Activated CD4-positive, alpha-beta T cell treated with anti-CD3 and anti-CD28 coated beads for 48 hours (primary cell): ENCODE measurements around the gene KLF18.
"Not testable (repeated sequence)": the region's sequence is repeated elsewhere in the genome, so short reads cannot be mapped to it uniquely, and the experiment has no call there.

Source experiments
- DNase-seq: peaks from one replicate; pipeline ENCODE4 v3.0.0-alpha.2; 2020

The KLF18 gene

GRCh38 chr1:44119525-44119924, 21.9 kb downstream of the KLF18 start:
- DNase-seq = no peak

DNA sequence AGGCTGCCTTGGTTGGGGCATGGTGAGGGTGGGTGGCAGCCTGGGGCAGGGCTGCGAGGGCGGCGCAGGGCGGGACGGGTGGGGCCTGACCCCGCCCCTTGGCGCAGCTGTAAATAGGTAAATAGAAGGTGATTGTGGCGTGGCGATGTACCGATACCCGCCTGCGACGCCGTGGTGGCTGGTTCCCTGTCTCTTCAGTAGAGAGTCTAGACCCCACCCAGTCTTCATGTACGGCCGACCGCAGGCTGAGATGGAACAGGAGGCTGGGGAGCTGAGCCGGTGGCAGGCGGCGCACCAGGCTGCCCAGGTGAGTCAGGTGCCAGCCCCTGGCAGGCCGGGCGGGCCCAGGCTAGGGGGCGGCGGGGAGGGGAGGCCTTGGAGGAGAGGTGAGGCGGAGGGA, 22.7 kb downstream of the KLF18 start, which contains the start of gene KLF17:
KLF17 (plus strand) TSS at position 140 of the 400 bp plus-strand sequence; CDS start at position 227, 87 bp downstream.
- no peak for DNase-seq

DNA sequence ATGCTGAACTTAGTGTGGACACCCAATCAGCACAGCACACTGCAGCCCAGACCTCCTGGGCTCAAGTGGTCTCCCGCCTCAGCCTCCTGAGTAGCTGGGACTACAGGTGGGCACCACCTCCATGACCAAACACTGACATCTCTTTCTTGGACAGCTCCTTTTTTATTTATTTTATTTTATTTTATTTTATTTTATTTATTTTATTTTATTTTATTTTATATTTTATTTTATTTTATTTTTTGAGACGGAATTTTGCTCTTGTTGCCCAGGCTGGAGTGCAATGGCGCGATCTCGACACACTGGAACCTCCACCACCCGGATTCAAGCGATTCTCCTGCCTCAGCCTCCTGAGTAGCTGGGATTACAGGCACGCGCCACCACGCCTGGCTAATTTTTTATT, 24.2 kb downstream of the KLF18 start:
- DNase-seq = not testable (repeated sequence)

DNA sequence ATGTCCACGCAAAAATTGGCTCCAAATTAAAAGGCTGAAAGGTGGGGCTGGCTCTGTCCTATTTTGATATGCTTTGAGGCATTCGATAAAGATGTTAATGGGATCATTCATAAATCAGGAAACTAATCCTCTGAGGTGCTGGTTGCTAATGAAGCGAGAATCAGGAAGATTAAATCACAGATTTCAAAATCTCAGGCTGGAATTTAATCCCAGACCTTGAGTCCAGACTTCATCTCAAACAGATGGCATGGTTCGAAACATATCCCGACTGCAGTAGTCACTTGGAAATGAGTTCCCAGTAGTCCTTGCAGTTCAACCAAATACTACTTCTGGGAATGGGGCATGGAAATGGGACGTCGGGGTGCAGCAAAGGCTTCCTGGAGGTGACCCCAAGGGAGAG, 27.3 kb downstream of the KLF18 start:
- DNase-seq = no peak

DNA sequence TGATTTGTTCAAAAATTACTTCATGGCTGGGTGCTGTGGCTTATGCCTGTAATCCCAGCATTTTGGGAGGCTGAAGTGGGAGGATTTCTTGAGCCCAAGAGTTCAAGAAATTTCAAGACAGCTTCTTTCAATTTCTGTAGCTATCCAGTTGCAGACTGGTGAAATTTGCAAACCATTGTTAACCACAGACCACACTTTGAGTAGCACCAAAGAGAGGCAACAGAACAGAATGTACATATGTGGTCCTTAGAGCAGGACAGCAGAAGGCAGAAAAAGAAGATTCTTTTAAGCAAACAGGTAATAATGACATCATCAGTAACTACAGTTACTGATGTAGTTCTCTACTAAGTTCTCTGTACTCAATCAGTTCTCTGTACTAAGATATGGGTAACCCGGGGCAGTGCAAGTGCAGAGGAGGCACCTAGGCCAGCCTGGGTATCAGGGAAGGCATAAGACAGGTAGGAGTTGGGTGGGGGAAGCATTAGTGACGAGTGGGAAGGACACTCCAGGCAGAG, 28.3 kb downstream of the KLF18 start:
- no peak for DNase-seq

GRCh38 chr1:44112486-44112885, 28.9 kb downstream of the KLF18 start:
- no peak for DNase-seq

DNA sequence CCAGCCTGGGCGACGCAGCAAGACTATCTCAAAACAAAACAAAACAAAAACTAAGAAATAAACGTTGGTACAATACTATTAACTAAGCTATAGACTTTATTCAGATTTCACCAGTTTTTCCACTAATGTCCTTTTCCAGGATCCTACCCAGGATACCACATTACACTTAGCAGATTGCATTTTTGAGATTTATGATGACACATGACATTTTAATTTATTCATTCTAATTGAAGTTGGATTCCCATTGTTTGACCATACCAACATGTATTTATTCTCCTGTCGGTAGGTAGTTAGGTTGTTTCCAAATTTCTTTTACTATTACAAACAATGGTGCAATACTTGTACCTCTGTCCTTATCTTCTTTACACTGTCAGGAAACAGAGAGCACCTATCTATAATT, 29.6 kb downstream of the KLF18 start:
- DNase-seq = no peak

DNA sequence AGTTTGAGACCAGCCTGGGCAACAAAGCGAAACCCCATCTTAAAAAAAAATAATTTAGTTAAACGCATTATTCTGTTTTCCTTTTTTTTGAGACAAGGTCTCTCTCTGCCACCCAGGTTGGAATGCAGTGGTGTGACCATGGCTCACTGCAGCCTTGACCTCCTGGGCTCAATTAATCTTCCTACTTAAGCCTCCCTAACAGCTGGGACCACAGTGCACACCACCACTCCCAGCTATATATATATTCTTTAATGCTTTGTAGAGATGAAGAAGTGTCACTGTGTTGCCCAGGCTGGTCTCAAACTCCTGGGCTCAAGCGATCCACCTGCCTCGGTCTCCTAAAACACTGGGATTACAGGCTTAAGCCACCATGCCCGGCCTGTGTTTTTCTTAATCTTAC, 30.5 kb downstream of the KLF18 start:
- no peak for DNase-seq

GRCh38 chr1:44108971-44109370, 32.5 kb downstream of the KLF18 start:
- DNase-seq = no peak

- no peak for DNase-seq
Measured at GRCh38 chr1:44108241-44108640, 33.2 kb downstream of the KLF18 start.

GRCh38 chr1:44105810-44106209, 35.6 kb downstream of the KLF18 start:
- DNase-seq = no peak

DNA sequence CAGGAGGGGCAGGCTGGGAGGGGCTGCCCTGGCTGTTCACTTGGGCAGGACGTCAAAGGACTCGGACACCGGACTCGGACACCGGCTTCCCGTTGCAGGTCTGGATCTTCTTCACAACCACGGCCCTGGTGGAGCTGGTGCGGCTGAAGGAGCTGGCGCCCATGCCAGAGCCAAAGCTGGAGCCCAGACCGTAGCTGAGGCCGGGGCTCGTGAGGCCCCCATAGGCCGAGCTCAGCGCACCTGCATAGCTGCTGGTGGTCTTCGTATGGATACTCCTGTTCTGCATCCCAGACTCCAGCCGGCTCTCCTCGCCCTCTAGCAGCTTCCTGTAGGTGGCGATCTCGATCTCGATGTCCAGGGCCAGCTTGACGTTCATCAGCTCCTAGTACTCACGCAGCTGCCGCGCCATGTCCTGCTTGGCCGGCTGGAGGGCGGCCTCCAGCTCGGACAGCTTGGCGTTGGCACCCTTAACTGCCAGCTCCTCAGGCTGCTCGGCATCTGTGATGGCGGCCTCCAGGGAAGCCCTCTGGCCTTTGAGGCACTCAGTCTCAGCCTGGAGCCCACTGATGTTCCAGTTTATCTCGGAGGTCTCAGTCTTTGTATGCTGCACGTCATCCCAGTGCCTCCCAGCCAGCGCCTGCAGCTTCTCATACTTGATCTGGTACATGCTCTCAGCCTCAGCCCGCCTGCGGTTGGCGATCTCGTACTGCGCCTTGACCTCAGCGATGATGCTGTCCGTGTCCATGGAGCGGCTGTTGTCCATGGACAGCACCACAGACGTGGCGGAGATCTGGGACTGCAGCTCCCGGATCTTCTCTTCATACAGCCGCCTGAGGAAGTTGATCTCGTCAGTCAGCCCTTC, 37.9 kb downstream of the KLF18 start:
- DNase-seq = peak; percentile 15

- no peak for DNase-seq
Measured at GRCh38 chr1:44101328-44101727, 40.1 kb downstream of the KLF18 start.

DNA sequence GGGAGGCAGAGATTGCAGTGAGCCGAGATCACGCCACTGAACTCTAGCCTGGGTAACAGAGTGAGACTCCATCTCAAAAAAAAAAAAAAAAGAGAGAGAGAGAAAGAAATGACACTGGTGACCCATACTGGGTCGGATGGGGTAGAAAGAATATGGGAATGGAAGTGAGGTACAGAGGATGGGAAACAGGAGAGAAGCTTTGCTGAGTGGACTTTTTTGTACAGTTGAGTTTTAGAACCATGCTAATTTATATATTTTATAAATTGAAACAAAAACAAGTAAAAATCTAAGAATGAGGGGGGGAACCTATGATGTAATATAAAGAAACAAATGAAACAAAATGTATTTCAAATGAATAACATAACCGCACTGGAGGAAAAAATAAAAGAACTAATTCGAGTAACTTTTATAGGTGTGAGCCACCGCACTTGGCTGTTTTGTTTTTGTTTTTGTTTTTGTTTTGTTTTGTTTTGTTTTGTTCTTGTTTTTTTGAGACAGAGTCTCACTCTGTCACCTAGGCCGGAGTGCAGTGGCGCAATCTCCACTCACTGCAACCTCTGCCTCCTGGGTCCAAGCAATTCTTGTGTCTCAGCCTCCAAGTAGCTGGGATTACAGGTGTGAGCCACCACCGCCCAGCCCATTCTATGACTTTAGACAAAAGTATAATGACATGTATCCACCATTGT, 41.1 kb downstream of the KLF18 start:
- DNase-seq = no peak

GRCh38 chr1:44094047-44094446, 47.4 kb downstream of the KLF18 start:
- DNase-seq = no peak

- DNase-seq = no peak
Measured at GRCh38 chr1:44090429-44091252, 50.8 kb downstream of the KLF18 start.

GRCh38 chr1:44089371-44090048, 51.9 kb downstream of the KLF18 start:
- peak; percentile 8 for DNase-seq
